ENCODE data around the gene PRSS57.

Gene PRSS57

GRCh38 chr19:688992-689391, 6.3 kb downstream of the PRSS57 start:
- no peak for DNase-seq

- no peak for DNase-seq
Observed at GRCh38 chr19:688214-688613, 7.0 kb downstream of the PRSS57 start.

GRCh38 chr19:687569-688166, 7.6 kb downstream of the PRSS57 start:
- DNase-seq, result no peak

GRCh38 chr19:686589-687297, 8.5 kb downstream of the PRSS57 start:
- no peak for DNase-seq

GRCh38 chr19:685454-685931, 9.8 kb downstream of the PRSS57 start:
- DNase-seq, result no peak

- DNase-seq, result no peak
Observed at GRCh38 chr19:682678-683320, 12.5 kb downstream of the PRSS57 start.

- no peak for DNase-seq
Observed at GRCh38 chr19:681029-682019, 13.9 kb downstream of the PRSS57 start.

- peak; percentile 96 to 100 for DNase-seq
Observed at GRCh38 chr19:680287-681028, 14.8 kb downstream of the PRSS57 start.

- DNase-seq, result no peak
Observed at GRCh38 chr19:679418-680286, 15.6 kb downstream of the PRSS57 start.

GRCh38 chr19:678791-679388, 16.4 kb downstream of the PRSS57 start:
- no peak for DNase-seq

GRCh38 chr19:677601-678436, 17.4 kb downstream of the PRSS57 start:
- DNase-seq, result no peak

GRCh38 chr19:677201-677600, 18.1 kb downstream of the PRSS57 start:
- no peak for DNase-seq

GRCh38 chr19:676339-677105, 18.7 kb downstream of the PRSS57 start, which contains the start of gene FSTL3:
TSS of gene FSTL3 (plus strand) at chr19:676392. CDS start at chr19:676424, 32 bp downstream.
- DNase-seq, result no peak

- no peak for DNase-seq
Observed at GRCh38 chr19:676007-676338, 19.3 kb downstream of the PRSS57 start.

GRCh38 chr19:674282-675151, 20.7 kb downstream of the PRSS57 start:
- DNase-seq, result no peak

- DNase-seq, result no peak
Observed at GRCh38 chr19:670609-671075, 24.6 kb downstream of the PRSS57 start.

GRCh38 chr19:668675-669434, 26.4 kb downstream of the PRSS57 start:
- peak in 1 of 2 donors; percentile 58 for DNase-seq
